ENCODE measurements around the gene SNCB.
"Not testable (repeated sequence)": the region's sequence is repeated elsewhere in the genome, so short reads cannot be mapped to it uniquely, and the experiment has no call there.

Gene SNCB

DNA sequence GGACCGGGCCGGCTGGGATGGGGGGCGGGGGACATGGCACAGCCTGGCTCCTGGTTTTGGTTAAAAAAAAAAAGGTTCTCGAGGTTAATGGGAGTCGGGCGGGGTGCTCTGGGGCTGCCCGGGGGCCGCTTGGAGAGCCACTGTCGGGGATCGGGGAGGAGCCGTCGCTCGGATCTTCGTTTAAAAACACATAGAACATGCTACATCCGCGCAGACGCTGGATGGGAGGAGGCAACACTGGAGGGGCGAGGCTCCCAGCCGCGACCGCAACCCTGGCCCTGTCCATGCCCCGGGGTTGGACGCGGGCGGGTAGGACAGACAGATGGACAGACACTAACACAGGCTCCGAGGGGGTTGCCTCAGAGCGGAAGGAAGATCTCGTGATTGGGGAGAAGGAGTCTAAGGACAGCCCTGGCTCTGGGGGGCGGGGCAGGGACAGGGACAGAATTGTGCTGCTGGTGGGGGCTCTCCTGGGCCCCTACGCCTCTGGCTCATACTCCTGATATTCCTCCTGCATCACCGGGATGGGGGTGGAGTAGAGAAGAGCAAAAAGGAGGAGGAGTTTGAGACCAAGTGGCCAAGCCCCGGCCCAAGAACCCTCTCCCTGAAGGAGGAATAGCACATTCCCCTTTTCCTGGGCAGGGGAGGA, 9.9 kb downstream of the SNCB start:
- DNase-seq: no peak

DNA sequence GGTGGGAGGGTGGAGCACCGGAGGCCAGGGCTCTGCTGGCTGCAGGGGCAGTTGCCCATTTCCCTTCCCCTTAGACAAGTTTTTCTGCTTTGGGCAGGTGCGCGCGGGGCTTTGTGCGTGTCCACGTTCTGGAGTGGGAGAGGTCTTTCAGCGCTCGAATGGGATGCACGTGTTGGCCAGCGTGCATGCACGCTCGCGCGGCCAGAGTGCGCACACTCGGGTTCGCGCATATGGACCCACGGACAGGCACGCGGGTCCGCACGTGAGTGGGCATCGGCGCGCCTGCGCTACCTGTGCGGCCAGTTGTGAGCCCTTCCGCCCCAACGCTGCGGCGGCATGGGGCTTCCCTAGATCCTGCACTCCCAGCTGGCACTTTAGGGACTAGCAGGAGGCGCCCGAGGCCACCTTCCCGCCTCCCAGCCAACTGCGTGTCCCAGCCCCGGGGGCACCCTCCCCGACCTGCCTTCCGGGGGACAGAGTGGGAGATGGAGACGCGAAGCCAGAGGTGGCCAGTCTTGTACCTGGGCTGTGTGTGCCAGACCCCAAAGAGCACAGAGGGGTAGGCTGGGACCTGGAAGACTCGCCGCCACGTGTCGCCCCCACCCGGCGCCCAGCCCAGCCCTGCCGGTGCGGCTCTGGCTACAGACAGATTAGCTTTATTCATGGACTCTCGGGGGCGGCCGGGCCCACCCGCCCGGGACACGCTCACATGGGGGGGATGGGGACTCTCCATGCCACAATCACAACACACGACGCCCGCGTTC, 10.6 kb downstream of the SNCB start:
- DNase-seq: no peak

DNA sequence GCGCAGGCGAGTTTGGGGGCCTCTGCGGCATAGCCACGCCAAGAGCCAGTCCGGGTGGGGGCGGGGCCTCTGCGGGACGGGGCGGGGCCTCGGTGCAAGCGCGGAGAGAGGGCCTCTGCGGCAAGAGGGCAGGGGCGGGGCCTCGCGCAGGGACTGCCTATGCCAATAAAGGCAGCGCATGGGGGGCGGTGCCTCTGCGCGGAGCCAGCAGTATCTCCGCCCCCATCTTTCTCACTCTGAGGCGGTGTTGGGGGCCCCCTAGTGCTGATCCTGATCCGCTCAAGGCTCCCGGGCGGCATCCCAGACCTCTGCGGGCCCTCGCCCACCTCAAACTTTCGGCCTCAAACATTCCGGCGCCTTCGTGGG, 11.1 kb downstream of the SNCB start:
- peak; percentile 62 to 69 for DNase-seq

GRCh38 chr5:176618783-176619182, 11.6 kb downstream of the SNCB start:
- no peak for DNase-seq

GRCh38 chr5:176616511-176616910, 13.8 kb downstream of the SNCB start:
- no peak for DNase-seq

DNA sequence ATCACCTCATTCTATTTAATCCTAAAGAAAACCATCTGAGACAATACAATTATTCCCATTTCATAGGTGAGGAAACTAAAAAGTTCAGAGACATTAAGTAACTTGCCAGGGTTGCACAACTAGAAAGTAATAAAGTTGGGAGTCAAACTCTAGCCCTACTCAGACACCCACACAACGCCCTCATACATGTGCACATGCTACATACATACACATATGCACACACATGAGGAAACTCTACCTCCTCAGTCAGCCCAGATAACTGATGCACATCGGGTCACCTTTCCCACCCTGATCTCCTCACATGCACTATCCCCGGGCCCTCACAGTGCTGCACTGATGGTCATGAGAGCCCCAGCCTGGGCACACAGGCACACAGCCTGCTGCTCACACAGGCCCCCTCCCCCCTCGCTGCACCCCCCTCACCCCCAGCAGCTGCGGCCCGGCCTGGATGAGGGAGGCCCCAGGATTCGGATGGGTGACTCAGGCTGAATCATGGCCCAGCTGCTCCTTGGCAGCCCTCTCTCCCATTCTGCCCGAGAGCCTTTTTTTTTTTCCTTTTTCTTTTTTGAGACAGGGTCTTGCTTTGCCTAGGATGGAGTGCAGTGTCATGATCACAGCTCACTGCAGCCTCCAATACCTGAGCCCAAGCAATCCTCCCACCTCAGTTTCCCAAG, 15.4 kb downstream of the SNCB start:
- no peak for DNase-seq

GRCh38 chr5:176612855-176613254, 17.5 kb downstream of the SNCB start:
- DNase-seq: no peak

DNA sequence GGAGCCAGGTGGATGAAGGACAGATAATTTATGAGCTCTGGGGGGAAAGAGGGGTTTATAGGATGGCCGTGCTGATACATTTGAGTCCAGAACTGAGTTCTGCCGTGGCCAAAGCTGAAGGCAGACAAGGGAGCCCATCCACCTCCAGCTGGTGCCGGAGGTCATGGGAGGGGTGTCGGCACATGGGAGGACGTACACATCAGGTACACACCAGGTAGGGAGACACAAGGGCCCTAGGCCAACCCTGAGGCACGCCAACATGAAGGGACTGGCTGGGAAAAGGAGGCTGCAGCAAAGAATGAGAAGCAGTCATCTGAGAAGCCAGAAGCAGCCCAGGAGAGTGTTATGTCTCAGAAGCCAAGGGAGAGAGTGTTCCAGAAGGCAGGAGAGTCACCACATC, 18.3 kb downstream of the SNCB start:
- no peak for DNase-seq

- DNase-seq: no peak
These were observed 18.9 kb downstream of the SNCB start for GRCh38 chr5:176611435-176611834.

DNA sequence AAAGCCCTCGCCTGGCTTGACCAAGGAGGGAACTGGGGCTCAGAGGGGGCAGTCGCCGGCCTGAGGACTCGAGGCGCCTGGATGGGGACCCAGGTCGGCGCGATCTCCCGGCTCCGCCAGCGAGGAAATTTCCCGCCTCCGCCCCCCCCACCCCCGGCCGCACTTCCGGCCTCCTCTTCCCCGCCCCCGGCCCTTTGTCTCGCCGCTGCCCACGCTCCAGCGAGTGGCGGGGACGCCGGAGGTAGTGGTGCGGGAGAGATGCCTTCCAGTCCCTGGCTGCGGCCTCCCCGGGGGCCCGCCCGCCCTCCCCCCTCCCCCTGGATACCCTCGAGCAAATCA, 19.9 kb downstream of the SNCB start:
- peak; percentile 41 to 56 for DNase-seq

DNA sequence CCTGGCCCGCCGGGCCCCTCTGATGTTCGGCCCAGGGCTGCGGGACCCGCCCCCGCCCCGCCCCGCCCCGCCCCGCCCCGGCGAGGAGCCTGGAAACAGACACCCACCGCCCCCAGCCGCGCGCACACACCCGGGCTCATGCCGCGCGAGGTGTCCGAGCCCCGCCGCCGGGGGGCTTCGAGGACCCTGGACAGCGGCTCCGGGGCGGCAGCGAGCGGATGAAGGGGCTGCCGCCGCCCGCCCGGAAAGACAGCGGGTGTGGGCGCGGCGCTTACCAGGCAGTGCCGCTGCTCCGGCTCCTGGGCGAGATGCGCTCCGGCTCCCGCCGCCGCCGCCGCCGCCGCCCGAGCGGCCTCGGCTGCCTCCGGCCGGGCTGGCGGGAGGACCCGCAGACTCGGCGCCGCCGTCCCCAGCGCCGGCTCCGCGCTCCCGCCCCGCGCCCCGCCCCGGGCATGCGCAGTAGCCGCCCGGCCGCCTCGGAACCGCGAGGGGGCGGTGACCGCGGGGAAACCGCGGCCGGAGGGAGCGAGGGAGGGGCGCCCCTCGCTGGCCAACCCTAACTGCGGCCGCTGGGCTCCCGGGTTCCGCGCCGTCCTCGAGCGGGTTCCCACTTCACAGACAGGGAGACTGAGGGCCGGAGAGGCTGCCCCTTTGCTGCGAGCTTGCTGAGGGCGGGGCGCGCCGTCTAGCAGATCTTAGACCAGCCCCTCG, 20.5 kb downstream of the SNCB start, which contains the start of gene GPRIN1:
Gene GPRIN1, minus strand, starts transcription at position 433 of the 711 bp plus-strand sequence. CDS start 10,322 bp downstream, outside the sequence.
- DNase-seq: peak; percentile 71 to 76

GRCh38 chr5:176608937-176609723, 21.2 kb downstream of the SNCB start:
- peak in 1 of 2 experiments; percentile 12 for DNase-seq

GRCh38 chr5:176608142-176608705, 22.1 kb downstream of the SNCB start:
- DNase-seq: no peak

DNA sequence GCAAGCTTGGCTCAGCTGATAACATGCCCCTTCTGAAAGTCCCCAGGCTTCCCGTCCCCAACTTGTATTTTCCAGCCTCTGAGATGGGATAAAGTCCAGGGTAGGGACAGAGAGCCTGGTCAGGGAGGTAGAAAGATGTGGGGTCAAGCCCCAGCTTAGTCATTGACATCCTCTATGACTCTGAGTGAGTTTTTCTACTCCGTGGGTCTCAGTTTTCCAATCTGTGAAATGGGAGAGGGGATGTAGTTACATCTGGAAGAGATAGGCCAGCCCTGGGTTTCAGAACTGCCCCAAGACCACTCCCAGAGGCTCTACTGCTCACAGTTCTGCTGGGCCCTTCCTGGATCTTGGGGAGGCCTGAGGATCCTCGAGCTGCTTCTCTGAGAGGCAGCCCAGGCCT, 23.5 kb downstream of the SNCB start:
- DNase-seq: no peak

- no peak for DNase-seq
These were observed 24.3 kb downstream of the SNCB start for GRCh38 chr5:176606032-176606431.

- no peak for DNase-seq
These were observed 27.2 kb downstream of the SNCB start for GRCh38 chr5:176603091-176603490.

GRCh38 chr5:176601901-176602482, 28.3 kb downstream of the SNCB start:
- DNase-seq: no peak

DNA sequence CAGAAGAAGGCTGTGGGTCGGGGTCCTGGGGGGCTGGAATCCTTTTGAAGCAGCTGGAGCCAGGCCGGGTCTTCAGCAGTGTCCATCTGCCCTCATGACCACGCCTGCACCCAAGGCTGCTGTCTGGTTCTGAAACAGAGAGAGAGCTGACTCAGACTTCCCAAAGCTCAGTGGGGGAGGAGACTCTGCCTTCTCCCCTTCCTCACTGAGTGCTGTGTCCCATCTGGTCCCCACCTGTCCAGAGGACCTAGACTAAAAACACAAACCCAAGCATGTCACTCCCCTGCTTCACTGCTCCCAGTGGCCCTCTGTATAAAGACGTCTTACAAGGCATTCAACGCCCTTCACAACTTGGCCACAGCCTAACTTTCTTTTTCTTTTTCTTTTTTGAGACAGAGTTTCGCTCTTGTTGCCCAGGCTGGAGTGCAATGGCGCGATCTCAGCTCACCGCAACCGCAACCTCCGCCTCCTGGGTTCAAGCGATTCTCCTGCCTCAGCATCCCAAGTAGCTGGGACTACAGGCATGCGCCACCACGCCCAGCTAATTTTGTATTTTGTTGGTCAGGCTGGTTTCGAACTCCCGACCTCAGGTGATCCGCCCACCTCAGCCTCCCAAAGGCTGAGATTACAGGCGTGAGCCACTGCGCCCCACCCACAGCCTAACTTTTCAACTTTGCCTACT, 30.4 kb downstream of the SNCB start:
- not testable (repeated sequence) for DNase-seq

GRCh38 chr5:176597417-176598389, 32.6 kb downstream of the SNCB start:
- DNase-seq: no peak

Measured in NCI-H2081 (cell line).